GM10847 (cell line): ENCODE measurements around the gene REELD1.

Experiments used
- POLR2A ChIP-seq: IDR thresholded peaks from 2 replicates; pipeline ENCODE4 v1.6.1; 2011; ENCODE audit not compliant: insufficient read length; ENCODE audit errors: extremely low read depth

Gene REELD1

DNA sequence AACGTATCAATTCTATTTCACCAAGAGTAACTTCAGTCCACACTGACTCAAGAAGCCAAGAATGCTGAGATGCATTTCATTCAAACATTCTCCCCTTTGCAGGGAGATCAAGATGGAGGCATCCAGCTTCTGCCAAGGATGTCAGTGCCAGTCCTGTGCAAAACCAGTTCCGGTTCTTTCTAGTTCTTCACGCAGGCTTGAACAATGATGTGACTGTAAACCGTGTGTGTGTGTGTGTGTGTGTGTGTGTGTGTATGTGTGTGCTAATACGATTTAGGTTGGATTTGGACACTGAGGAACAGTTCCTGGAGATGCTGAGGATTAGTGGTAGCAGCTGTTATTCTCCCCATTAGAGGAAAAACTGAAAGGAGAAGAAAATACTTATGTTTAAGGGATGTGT lies at the start of gene REELD1:
Gene REELD1, plus strand, starts transcription at position 301 of the 400 bp plus-strand sequence. CDS start 2,415 bp downstream, outside the sequence.
- no peak for TF ChIP-seq POLR2A

DNA sequence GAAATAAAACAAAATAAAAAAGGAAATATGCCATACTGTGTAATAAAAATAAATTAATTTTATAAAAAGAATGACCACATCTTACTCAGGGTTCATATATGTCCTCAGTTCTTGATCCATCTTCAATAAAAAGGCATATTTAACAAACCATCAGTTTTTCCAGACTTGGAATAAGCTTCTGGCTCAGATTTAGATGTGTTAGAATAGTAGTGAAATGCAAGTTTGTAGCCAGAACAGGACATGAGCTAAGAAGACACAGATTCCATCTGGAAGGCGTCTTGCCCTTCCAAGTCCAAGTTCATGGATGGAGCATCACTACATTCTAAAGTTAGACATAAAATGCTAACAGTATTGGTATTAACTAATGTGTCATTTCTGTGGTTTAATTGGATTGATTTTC lies 49.1 kb upstream of the REELD1 start:
- TF ChIP-seq POLR2A, result no peak

DNA sequence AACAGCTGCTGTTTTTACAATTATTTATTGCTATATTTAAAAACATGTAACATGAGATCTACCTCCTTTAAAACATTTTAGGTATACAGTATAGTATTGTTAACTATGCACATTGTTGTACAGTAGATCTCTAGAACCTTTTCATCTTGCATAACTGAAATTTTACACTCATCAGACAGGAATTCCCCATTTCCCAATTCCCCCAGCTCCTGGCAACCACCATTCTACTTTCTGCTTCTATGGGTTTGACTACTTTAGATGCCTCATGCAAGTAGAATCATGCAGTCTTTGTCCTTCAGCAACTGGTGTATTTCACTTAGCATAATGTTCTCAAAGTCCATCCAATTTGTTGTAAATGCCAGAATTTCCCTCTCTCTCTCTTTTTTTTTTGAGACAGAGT lies 48.5 kb upstream of the REELD1 start:
- TF ChIP-seq POLR2A, result no peak

DNA sequence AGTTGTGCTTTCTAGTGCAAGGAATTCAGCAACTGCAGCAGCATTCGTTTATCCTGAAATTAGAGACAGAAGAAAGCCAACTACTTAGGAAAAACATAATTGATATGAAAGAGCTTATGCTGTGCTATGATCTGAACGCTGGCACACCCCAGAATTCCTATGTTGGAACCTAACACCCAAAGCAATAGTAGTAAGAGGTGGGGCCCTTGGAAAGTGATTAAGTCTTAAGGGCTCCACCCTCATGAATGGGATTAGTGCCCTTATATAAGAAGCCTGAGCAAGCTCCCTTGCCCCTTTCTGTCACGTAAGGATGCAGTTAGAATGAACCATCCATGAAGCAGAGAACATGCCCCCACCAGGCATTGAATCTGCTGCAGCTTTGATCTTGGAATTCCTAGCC lies 44.2 kb upstream of the REELD1 start:
- TF ChIP-seq POLR2A, result no peak

DNA sequence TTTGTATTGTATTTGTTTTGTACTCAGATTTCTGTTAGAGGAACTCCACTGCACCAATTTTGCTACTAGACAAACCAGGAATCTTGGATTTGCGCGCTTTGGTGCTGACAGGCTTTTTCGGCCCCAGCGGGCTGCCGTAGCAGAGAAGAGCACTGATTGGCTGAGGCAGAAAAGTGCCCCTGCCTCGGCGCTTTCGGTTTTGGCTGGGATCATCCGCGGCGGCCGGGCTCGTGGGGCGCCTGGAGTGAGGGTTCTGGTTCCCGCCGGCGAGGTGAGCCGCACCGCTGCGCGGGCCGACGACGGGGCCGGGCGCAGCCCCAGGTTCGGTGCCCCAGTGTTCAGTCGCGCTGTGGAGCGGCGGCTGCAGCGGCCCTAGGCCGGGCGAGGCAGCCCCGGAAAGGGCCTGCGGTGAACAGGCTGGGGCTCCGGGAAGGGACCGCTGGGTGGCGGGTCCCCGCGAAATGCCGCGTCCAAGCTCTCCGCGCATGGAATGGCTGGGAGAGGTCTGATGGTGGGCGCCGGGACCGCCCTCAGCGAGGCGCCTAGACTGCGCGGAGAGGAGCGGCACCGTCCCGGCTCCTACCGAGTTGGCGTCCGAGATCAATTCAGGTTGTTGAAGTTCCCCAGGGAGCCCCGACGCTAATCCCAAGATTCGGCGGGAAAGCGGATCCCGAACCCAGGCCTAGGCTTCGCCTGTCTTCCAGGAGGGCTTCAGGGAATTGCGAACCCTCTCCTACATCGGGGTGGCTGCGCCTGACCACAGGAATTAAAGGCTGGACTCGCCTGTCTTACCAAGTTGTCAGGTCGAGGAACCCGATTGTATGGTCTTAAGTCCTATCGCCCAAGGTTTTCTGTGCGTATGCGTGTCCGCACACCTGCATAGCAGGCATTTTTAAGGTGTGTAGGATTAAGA lies 38.5 kb upstream of the REELD1 start, which contains the start of gene LSM6:
Gene LSM6, plus strand, starts transcription at position 178 of the 913 bp plus-strand sequence. CDS start 7,204 bp downstream, outside the sequence.
- peak; percentile 56 for TF ChIP-seq POLR2A

DNA sequence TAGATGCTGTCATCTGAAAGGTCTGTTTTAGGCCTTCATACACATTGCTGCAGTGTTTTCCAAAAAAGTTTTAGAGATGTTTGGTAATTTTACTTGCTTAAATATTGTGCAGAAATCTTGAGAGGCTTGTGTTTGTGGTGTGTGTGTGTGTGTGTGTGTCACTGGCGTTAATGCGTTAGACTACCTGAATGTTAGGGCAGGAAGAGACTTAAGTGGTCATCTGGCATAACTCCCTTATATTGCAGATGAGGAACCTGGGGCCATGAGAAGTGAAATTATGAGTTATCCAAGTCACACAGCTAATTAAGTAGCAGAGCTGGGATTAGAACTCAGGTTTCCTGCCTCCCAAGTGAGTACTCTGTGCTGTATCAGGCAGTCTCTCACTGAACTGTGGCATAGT lies 37.4 kb upstream of the REELD1 start:
- no peak for TF ChIP-seq POLR2A

DNA sequence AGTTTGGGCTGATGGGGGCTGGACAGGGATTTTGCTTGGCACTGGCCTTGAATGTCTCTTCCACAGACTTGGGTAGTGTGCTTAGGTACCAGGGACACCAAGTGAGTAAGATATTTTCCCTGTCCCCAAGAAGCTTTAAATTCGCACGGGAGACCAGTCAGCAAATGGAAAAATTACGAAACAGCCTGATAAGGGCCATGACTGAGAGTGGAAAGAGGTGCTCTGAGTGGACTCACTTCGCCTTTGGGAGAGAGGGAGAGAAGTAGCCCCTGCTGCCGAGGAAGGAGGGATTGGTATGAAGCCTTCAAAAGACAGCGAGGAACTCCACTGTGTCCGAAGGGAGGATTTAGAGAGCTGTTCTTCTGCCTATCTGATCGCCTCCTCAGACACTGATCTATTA lies 36.2 kb upstream of the REELD1 start:
- no peak for TF ChIP-seq POLR2A

DNA sequence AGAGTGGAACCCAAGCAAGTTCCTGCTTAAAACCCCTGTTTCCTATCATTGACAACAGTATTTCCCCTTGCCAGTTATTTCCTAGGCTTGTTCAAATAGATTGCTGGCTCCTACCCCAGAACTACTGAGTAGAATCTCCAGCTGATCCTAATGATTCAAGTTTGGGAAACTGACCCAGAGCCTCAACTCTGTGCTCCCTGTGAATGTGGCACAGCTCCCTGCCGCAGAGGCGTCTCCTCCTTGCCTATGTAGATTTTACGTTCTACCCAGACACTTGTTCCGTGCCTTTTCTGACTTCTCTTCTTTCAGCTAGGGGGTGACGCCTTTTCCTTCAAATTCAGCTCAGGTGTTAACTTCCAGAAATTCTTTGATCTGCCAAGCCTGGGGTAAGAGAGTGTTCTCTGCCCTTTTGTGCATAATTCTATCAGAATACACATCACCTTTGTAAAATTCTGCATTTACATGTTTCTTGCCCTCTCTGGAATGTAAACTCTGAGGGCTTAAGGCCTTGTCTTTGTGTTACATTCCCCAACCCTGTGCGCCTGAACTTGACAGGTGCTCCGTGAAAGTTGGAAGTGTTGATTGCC lies 34.5 kb upstream of the REELD1 start:
- no peak for TF ChIP-seq POLR2A

DNA sequence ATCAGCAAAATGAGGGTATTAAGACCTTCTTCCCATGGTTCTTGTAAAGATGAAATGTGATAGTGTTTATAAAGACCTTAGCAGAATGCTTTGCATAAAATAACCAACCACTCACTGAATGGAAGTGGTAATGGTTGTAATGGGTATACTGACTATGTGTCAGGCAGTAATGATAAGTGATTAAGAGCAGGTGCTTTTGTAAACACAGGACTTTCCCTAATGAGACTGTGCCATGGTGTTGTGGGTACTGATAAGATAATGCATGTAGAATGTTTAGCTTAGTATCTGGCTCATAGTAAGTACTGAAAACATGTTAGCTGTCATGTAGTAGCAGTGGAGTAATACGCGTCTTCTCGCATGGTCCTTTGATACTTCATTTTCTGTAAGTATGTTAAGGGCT lies 31.9 kb upstream of the REELD1 start:
- no peak for TF ChIP-seq POLR2A

DNA sequence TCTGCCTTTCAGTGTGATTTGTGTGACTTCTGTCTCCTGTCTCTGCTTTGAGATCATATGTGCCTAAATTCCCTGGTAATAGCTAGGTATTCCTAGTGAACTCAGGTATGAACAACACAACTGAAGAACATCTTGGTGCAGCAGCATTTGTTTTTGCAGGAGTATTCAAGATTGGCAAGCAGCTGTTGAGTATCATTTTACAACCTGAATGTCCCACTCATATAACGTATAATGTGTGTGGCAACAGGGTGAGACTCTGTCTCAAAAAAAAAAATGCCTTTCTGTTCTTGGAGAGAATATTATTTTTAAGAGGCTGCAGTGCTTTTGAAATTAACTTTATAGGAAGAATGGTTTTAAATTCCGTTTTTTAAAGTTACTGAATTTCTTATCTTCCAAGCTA lies 31.1 kb upstream of the REELD1 start:
- no peak for TF ChIP-seq POLR2A

DNA sequence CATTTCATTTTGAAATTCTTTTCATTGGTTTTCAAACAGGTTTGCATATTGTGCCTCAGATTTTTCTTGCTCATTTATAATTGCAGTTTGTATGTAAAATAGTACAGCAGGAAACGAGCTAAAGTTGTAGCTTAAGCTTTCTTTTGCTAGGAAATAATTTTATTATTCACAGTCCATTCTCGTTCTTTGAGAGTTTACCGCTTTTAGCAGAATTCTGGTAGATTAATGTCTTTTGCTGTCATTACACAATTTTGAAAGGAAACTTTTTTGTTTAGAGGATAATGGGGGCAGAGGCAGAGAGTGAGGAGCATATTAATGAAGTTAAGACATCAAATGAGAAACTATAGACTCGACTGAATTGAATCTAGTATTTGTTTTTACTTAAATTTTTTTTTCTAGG lies 28.3 kb upstream of the REELD1 start:
- no peak for TF ChIP-seq POLR2A

DNA sequence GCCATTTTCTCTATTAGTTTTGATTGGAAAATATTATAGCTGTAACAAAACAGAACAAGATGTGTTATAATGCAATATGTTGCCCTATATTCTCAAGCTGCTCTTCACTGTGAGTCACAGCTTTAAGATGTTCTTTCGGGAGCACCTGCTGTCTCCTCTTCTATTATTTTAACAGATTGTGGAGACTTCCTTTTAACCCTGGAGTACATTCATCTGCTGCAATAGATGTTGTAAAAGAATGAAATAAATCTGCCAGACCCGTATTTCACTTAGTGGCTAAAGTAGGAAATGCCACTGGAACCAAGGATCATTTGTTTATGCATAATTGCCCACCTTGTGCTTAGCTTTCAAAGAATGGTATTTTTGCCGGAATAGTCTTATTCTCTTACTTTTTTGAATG lies 27.7 kb upstream of the REELD1 start:
- TF ChIP-seq POLR2A, result no peak

DNA sequence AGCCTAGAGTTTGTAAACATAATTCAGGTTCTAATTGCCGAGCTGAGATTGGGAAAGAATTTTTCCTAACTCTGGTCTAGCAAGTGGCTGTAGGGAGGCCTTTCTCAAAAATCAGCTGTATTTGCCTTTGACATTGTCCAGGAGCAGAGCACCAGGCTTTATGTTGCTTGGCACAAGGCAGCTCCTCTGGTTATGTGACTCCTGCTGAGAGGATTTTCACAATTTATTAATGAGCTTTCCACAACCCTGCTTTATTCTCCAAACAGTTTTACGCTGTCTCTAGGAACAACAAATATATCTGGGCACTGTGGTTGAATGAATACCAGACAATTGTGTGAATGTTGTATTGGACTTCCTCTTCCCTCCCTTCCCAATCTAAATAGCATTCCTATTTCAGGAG lies 23.9 kb upstream of the REELD1 start:
- TF ChIP-seq POLR2A, result no peak

DNA sequence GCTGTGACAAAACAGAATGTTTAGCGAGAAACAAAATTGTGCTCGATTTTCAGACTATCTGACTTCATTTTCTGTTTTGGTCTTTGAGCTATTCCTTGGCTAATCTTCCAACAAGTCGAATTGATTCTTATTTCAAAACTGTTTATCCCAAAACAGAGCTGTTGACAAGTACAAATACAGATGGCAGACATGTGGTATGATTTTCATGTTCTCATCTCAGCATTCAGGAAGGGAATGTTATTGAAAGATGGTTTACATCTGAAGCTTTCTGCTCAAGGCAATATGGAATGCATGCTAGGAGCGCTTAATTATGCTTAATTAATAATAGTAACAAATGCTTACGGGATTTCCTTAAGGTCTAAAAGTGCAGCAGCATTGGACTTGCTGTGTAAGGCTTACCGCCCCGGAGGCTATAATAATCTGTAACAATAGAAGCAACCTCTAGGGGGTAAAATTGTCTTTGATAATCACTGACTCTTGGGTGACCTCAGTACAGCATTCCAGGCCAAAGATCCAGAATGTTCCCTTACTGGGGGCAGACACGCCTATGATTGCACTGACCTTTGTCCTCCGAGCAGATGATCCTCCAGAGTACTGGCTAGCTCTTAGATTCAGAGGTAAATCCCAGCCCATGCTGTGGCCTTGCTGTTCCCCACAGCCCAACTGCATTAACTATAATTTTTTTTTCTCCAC lies 22.4 kb upstream of the REELD1 start:
- TF ChIP-seq POLR2A, result no peak

DNA sequence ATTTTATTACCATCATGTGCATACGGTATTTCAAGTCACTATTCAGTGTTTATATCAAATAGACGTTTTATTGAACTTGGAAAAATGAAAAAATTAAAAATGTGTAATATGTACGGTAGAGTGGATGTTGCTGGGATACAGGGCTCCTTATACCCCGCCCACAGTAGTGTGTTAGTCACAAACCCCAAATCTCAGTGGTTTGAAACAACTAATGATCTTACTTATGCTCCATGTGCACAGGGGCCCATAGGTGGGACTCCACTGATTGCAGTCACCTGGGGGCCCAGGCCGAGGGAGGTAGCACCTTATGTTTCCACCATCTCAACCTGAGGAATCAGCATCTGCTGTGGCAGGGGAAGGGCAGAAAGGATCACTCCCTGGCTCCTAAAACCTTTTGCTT lies 20.7 kb upstream of the REELD1 start:
- TF ChIP-seq POLR2A, result no peak

DNA sequence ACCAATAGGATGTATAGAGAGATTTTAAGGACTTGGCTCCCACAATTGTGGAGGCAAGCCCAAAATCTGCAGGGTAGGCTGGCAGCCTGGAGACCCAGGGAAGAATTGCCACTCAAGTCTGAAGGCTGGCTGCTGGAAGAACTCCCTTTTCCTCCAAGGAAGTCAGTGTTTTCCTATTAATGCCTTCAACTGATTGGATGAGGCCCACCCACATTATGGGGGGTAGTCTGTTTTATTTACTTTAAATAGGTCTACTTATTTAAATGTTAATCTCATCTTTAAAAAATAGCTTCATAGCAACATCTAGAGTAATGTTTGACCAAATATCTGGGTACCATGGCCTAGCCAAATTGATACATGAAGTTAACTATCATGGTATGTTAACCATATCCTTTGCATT lies 20.1 kb upstream of the REELD1 start:
- TF ChIP-seq POLR2A, result no peak

DNA sequence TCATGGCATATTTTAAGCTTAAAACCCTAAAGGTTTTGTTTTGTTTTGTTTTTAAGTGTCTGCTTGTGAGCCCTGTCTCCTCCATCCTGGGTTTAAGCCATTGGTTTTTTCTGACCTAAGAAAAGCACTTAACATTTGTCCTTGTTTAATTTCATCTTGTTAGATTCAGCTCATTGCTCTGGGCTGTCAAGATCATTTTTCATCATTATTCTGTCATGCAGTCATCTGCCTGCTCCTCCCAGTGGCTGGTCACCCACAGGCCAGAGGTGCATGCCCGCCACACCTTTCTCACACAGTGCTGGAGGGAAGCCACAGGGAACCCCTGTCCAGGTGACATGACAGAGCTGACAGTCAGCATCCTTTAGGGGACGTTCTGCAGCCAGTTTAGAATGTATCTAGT lies 11.7 kb upstream of the REELD1 start:
- no peak for TF ChIP-seq POLR2A

DNA sequence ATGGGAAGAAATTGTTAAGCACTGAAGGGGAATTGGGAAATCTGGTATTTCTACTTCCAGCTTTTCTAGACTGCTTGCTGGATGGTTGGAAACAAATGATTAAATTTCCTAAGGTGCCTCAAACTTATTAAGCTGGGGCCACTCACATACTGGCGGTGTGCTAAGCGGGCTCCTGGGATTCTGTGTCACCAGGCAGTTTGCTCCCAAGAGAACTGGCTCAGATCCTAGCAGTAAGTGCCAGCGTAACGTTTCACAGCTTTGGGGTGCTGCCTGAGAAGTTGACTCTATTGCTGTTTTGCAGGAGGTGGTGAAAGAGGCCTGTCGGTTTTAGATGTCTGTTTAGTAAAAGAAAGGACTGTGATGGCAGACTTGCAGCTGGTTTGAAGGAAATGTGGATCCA lies 6.9 kb upstream of the REELD1 start:
- no peak for TF ChIP-seq POLR2A
